HG02623 (cell line): ENCODE results near the gene CAPN7.

Experiments used
- ATAC-seq: cut with Tn5 transposase; IDR thresholded peaks from one replicate; pipeline ENCODE4 v1.9.1; 2021; ENCODE audit warnings: moderate library complexity; ENCODE audit not compliant: unreplicated experiment

Gene CAPN7

DNA sequence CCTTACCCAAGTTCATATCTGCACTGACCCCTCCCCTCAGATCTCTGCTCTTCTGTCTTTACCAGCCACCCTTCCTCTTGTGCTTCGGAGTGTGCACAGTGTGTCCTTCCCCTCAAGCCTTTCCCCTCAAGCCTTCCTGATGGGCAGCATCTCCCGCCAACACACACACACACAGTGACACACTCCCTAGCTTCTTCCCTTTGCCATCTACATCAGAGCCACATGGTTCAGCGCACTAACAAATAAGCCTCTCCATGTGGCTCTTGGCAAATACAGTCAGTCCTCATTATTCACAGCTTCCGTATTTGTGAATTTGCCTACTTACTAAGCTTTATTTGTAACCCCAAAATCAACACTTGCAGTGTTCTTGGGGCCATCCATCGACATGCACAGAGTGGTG is 88.9 kb downstream of the CAPN7 start:
- ATAC-seq: no peak

DNA sequence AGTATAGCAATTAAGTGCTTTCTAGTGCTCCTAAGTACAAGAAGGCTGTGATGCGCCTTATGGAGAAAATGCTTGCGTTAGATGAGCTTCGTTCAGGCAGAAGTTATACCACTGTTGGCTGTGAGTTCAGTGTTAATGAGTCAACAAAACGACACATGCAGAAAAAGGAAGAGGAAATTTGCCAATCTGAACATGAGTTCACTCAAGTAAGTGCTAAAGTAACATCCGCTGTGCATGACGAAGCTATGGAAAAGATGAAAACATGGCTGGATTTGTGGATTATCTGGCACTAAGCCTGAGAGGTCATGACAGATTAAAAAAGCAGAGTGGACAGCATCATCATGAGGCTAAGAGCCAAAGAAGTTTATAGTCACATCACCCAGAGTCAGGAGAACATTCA is 89.5 kb downstream of the CAPN7 start:
- no peak for ATAC-seq

DNA sequence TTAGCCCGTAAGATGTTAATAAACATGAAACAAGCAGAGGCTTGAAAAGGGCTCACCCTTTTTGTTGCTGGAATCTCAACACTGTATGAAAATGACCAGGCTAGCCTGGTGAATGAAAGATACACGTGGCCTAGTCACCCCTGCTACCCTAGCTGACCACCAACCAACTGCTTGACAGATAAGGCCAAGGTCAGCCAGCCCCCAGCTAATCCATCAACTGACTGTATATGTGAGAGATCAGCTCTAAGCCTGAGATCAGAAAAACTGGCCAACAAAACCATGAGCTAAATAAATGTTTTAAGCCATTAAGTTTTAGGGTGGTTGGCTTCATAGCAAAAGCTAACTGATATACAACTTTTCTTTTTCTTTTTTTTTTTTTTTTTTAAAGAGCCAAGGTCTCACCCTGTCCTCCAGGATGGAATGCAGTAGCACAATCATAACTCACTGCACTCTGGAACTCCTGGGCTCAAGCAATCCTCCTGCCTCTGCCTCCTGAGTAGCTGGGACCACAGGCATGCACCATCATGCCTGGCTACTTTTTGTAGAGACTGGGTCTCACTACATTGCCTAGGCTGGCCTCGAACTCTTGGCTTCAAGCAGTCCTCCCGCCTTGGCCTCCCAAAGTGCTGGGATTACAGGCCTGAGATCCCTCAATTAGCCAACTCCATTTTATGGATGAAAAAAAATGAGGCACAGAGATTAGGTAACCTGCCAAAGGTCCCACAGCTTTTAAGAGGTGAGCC is 91.7 kb downstream of the CAPN7 start:
- no peak for ATAC-seq

DNA sequence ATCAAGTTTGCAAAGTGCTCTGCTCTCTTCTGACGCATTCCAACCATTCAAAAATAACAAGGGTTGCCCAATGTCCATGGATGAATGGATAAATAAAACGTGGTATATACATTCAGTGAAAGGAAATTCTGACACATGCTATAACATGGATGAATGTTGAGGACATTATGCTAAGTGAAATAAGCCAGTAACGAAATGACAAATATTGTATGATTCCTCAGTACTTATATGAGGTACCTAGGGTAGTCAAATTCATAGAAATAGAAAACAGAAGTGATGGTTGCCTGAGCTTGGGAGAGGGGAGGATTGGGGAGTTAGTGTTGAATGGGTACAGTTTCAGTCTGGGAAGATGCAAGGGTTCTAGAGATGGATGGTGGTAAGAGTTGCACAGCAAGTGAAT is 92.5 kb downstream of the CAPN7 start:
- no peak for ATAC-seq

DNA sequence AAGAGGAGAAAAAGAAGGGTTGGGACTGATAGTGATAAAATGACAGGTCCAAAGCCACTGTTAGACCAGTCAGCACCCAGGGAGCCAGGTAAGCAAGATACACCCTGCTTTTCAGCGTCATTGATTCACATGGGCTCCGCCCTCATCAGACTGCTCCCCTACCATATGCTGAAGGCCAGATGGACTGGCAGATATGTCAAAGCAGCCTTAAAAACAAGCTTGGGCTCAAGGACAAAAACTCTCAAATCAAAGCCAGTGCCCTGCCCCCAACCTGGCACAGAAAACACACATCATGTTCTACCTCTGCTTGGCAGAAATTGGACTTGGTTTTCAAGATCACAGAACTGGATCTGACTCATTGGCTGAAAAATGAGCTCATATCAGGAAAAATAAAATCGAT is 93.0 kb downstream of the CAPN7 start:
- ATAC-seq: no peak

GRCh38 chr3:15300323-15301078 is 94.5 kb downstream of the CAPN7 start:
- ATAC-seq: no peak

DNA sequence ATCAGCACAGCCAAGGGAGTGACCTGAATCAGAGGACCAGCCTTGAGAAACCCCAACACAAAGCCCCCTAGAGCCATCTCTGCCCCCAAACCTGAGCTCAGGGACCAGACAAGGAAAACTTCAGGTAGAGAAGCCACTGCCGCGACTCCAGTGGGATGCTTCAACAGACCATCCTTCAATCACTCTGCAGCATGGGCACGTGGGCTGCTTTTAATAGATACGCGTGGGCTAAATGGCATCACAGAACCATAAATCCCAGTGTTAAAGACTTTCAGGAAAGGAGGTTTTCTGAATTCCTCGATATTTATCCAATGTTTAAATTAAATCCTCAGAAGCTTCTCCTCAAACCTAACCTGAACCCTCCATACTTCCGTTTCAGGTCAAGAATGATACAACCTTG is 95.7 kb downstream of the CAPN7 start:
- no peak for ATAC-seq
